ENCODE results near the gene INF2.
"Not testable (repeated sequence)": the region's sequence is repeated elsewhere in the genome, so short reads cannot be mapped to it uniquely, and the experiment has no call there.

The INF2 gene

DNA sequence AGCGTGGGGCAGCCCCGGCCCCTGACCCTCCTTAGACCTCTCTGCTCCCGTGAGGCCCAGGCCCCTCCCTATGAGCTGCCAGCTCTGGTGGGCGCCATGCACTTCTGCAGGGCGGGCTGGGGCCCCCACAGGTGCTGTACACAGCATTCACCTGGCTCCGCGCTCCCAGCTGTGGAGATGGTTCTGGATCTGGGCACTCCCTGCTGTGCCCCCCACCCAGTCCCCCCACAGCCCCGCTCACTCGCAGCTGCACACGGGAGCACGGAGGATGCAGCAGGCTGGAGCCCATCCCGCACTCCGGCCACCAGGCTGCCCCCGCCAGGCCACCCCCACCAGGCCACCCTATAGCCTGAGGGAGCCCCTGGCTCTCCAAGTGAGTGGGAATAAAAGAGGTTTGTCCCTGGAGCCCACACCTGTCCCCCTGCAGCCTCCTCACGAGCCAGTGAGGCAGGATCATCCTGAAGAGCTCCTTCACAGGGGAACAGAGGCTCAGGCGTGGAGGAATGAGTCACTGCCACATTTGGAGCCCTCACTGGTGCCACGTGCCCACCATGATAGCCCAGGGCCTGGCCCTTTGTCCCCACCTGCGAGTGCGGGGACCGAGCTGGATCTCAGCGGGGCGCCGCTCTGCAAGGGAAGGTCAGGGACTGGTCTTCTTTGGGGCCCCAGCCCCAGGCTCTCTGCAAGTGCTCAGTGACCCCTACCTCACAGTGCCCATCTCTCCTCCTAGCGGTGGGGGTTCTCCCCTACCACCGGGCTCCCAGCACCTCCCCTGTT lies 36.5 kb downstream of the INF2 start:
- no peak for DNase-seq (ENCODE audit: low read depth)
- TF ChIP-seq, protein P1, sequence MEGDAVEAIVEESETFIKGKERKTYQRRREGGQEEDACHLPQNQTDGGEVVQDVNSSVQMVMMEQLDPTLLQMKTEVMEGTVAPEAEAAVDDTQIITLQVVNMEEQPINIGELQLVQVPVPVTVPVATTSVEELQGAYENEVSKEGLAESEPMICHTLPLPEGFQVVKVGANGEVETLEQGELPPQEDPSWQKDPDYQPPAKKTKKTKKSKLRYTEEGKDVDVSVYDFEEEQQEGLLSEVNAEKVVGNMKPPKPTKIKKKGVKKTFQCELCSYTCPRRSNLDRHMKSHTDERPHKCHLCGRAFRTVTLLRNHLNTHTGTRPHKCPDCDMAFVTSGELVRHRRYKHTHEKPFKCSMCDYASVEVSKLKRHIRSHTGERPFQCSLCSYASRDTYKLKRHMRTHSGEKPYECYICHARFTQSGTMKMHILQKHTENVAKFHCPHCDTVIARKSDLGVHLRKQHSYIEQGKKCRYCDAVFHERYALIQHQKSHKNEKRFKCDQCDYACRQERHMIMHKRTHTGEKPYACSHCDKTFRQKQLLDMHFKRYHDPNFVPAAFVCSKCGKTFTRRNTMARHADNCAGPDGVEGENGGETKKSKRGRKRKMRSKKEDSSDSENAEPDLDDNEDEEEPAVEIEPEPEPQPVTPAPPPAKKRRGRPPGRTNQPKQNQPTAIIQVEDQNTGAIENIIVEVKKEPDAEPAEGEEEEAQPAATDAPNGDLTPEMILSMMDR (IDR thresholded peaks at IDR 0.05; ENCODE audit: low read depth, low read length, missing control alignments), result no peak
- H3K4me3 ChIP-seq (ENCODE audit: low read depth, low read length), result no peak overlapping the region
- in situ Hi-C loops (cut with HindIII; ENCODE audit: low sequenced_read_pairs), result no loop called here

DNA sequence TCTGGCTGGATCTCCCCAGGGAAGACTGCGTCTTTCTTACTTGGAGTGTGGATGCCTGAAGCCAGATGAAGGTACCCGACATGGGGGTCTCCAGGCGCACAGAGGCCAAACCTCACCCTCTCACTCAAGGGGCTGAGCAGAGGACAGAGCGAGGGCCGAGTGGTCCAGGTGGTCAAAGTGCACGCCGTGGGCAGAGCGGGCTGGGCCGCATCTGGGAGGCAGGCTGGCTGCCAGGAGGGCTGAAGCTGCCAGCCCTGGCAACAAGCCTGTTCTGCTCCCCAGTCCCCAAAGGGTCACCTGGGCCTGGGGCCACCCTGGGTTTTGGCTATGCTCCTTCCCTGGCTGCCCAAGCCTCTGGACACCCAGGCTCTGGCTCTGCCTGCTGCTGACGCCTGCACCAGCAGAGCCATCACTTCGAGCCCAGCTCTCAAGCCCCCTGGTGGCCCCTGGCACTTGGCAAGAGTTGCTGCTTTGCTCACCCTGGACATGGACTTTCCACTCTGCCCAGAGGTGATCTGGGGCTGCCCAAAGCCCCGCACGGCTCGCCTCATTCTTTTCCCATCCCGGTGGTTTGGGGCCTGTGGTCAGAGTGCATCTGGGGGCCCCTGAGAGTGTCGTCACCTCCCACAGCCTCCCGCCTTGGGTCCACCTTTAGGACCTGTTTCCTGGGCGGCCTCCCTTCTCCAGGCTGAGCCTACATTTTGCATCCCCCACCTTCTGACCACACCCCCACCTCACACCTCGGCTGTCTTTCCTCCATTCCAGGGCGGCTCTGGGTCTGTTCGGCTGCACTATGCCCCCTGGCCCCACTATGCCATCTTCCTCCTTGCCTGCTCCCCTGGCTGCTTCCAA lies 37.4 kb downstream of the INF2 start:
- no peak for DNase-seq (ENCODE audit: low read depth)
- H3K4me3 ChIP-seq (ENCODE audit: low read depth, low read length), result no peak overlapping the region
- in situ Hi-C loops (cut with HindIII; ENCODE audit: low sequenced_read_pairs), result no loop called here
- TF ChIP-seq, protein P1 (IDR thresholded peaks at IDR 0.05; ENCODE audit: low read depth, low read length, missing control alignments), result no peak

DNA sequence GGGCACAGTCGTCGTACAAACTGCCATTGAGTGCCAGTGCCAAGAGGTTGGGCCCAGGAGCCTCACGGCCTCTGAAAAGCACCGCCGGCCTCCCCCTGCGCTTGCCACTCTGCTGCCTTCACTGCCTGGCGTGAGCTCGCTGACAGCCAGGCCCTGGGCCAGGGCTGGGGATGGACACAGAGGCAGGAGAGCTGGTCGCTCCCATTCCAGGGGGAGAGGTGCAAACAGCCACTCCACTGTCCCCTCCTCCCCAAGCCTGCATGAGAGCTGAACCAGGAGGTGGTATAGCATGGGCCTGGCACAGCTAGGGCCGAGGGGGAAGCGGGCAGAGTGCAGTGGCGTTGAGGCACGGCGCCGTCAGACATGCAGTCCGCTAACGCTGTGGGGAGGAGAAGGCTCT lies 39.2 kb downstream of the INF2 start:
- no peak for DNase-seq (ENCODE audit: low read depth)
- TF ChIP-seq, protein P1 (IDR thresholded peaks at IDR 0.05; ENCODE audit: low read depth, low read length, missing control alignments), result no peak
- H3K4me3 ChIP-seq (ENCODE audit: low read depth, low read length), result no peak overlapping the region
- in situ Hi-C loops (cut with HindIII; ENCODE audit: low sequenced_read_pairs), result no loop called here

DNA sequence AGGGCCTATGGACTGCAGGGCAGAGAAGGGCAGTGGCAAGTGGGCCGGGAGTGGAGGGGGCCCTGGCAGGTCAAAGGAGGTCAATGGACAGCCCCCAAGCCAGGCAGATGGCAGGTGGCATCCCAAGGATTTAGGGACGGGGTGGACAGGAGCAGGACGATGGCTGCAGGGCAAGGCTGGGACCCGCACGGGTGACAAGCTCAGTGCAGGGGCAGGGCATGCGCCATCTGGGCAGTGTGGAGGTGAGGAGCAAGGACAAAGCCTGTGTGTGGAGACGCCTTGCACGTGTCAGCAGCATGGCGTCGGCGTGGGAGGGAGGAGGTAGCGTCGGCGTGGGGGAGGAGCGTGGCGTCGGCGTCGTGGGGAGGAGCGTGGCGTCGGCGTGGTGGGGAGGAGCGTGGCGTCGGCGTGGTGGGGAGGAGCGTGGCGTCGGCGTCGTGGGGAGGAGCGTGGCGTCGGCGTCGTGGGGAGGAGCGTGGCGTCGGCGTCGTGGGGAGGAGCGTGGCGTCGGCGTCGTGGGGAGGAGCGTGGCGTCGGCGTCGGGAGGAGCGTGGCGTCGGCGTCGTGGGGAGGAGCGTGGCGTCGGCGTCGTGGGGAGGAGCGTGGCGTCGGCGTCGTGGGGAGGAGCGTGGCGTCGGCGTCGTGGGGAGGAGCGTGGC lies 39.9 kb downstream of the INF2 start:
- in situ Hi-C loops (cut with HindIII; ENCODE audit: low sequenced_read_pairs); H3K4me3 ChIP-seq (ENCODE audit: low read depth, low read length); DNase-seq (ENCODE audit: low read depth): not testable (repeated sequence)

DNA sequence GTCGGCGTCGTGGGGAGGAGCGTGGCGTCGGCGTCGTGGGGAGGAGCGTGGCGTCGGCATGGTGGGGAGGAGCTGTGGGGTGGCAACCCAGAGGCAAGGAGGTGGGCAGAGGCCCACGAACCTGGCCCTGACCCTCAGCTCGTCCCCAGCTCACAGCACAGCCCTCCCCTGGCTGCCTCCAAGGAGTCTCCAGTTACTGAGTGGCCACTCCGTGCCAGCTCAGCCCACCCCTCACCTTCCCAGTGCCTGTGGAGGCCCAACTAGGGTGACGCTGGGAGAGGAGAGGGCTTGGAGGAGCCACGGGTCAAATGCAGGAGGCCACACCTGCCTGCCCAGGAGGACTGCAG lies 40.4 kb downstream of the INF2 start:
- in situ Hi-C loops (cut with HindIII; ENCODE audit: low sequenced_read_pairs), result no loop called here
- TF ChIP-seq, protein P1 (IDR thresholded peaks at IDR 0.05; ENCODE audit: low read depth, low read length, missing control alignments), result no peak
- no peak overlapping the region for H3K4me3 ChIP-seq (ENCODE audit: low read depth, low read length)
- DNase-seq (ENCODE audit: low read depth), result no peak

DNA sequence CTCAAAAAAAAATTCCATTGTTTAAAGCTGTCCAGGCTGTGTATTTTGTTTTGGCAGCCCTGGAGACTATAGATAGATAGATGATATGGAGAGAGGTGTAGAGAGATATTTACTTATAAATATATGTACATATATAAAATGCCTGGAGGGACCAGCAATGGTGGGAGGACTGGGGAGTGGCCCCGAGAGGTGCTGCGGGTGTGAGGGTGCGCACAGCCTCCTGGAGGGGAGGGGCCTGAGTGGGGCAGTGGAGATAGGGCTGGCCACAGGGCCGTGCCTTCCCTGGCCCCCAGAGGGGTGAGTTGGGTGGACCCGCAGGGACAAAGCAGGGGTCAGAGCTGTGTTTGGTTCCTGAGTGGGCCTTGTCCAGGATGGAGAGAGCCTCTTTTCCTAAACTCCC lies 41.1 kb downstream of the INF2 start:
- in situ Hi-C loops (cut with HindIII; ENCODE audit: low sequenced_read_pairs), result no loop called here
- TF ChIP-seq, protein P1 (IDR thresholded peaks at IDR 0.05; ENCODE audit: low read depth, low read length, missing control alignments), result no peak
- H3K4me3 ChIP-seq (ENCODE audit: low read depth, low read length), result no peak overlapping the region
- no peak for DNase-seq (ENCODE audit: low read depth)
